Measurements from ENCODE around the gene HEXIM2. TPM values are rescaled to one million over a fixed set of nuclear protein-coding genes. Genes with fewer than 3 reads are reported as not detected.

Gene HEXIM2
- total and polyA plus RNA-seq, 2 of the 13 experiments (the other 11 are each of a cell fraction or from before 2014, with no cell fraction given) = 27.1 to 32.4 TPM

DNA sequence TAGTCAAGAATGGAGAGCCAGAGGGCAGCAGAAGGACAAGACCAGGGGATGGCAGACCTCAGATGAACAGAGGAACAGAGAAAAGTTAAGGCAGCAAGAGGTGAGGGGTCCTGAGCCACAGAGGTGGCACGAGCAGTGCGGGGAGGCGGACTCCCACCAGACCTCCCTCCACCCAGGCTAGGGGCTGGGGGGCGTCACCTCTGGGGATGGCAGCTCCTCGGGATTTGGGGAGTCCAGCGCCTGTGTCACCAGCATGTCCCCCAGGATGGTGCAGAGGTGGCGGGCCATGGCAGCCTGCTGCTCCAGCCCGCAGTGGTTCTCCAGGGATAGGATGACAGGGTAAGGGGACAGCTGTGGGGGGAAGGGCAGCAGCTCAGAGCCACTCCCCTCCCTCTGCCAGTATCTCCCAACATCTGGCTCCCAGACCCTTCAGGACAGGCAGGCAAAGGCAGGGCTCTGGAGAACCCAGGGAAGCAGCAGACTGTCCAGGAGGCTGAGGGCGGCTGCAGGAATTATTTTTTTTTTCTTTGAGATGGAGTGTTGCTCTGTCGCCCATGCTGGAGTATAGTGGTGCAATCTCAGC lies 45.1 kb upstream of the HEXIM2 start:
- Histone ChIP-seq H2AFZ (ENCODE audit: low read length) (no peak overlapping the region), H3K4me2 (ENCODE audit: low read depth, low read length) (no peak overlapping the region), H3K9me3 (ENCODE audit: low read length) (no peaks in the 10 kb centered on the region), H3K27ac (ENCODE audit: extremely low read length, insufficient read depth, low read length) (no peak overlapping the region), H3K79me2 (ENCODE audit: insufficient read depth, low read length) (no peaks in the 10 kb centered on the region), H3K4me3 (replicated peaks in 1 of 3; ENCODE audit: insufficient read depth in 1 of 3, low read depth in 2 of 3, low read length in 3 of 3) (no peak overlapping the region), H3K4me1 (ENCODE audit: insufficient read depth, low read length) (peaks cover 33% of the 10 kb centered on the region), H4K20me1 (ENCODE audit: insufficient read depth, low read length) (no peaks in the 10 kb centered on the region), H3K36me3 (replicated peaks in 1 of 2; ENCODE audit: control insufficient read depth in 1 of 2, insufficient read depth in 2 of 2, low read length in 2 of 2) (peaks cover 0 to 5% of the 10 kb centered on the region in 2 experiments; a peak in 1 of 5 replicates), H3K27me3 (ENCODE audit: control insufficient read depth in 1 of 2, insufficient read depth in 2 of 2, low read length in 2 of 2) (no peaks in the 10 kb centered on the region), H3K9ac (ENCODE audit: insufficient read depth, low read depth, low read length) (no peak overlapping the region)
- FAIRE-seq = no peak
- in situ Hi-C loops (cut with HindIII; ENCODE audit: extremely low pct_ligation_motif_present, low pct_unique_long_range_greater_than_20kb) (no loop called here), intact Hi-C loops (cut with micrococcal nuclease; ENCODE audit: unreplicated experiment) (no loop called here)
- BruUV-seq (replicated peaks) = no TSS peak
- ChIA-PET CTCF (ENCODE audit: low intra/inter-chr PET ratio, low total read pairs) (interaction anchor here (0.9 kb wide), 1 partner anchor 19 kb away, joined by 3 read pairs; the partner anchor contains the start of gene ACBD4), POLR2A (interaction anchor here (1.2 kb wide), 1 partner anchor 19 kb away, joined by 3 read pairs; the partner anchor contains the start of gene ACBD4)
- WGBS (ENCODE audit: low lambda C conversion rate) = 97% methylated on average over 10 of the region's 10 CpGs
- no peak for ATAC-seq
- TF ChIP-seq AGO2 (optimal IDR thresholded peaks at IDR 0.05; ENCODE audit: low read depth, low read length) = peak; percentile 54
- TF ChIP-seq ZNF850 (CRISPR knock-in tag; conservative IDR thresholded peaks at IDR 0.05) = no peak
- TF ChIP-seq AGO1 (IDR thresholded peaks at IDR 0.05; ENCODE audit: low read depth, low read length, poor library complexity, severe bottlenecking) = peak; percentile 42
- DNase-seq (ENCODE audit: low spot score) = no peak

DNA sequence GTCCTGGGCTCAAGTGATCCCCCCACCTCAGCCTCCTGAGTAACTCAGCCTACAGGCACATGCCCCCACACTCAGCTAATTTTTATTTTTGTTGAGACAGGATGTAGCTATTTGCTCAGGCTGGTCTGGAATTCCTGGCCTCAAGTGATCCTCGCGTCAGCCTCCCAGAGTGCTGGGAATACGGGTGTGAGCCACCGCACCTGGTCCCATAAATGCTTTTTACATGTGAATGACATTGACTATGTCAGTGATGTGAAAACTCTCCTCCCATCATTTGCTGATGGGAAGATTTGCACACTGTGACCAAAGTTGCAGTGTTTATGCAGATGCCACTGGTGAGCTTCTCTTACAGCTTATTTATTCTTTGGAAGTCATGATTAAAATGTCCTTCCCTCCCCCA lies 44.3 kb upstream of the HEXIM2 start:
- intact Hi-C loops (cut with micrococcal nuclease; ENCODE audit: unreplicated experiment) (no loop called here), in situ Hi-C loops (cut with HindIII; ENCODE audit: extremely low pct_ligation_motif_present, low pct_unique_long_range_greater_than_20kb) (no loop called here)
- TF ChIP-seq SMAD9 (CRISPR knock-in tag; IDR thresholded peaks at IDR 0.05) (no peak), ZNF460 (CRISPR knock-in tag; IDR thresholded peaks at IDR 0.05; ENCODE audit: borderline replicate concordance) (peak; percentile 60; the same call in 1 of the 2 replicates)
- BruUV-seq (replicated peaks) = no TSS peak
- H4K20me1 ChIP-seq (ENCODE audit: insufficient read depth, low read length) = no peaks in the 10 kb centered on the region
- no peak for ATAC-seq
- H3K27ac ChIP-seq (ENCODE audit: extremely low read length, insufficient read depth, low read length) = no peak overlapping the region
- H3K9ac ChIP-seq (ENCODE audit: insufficient read depth, low read depth, low read length) = no peak overlapping the region
- 96% methylated on average over 4 of the region's 4 CpGs for WGBS (ENCODE audit: low lambda C conversion rate)
- no peaks in the 10 kb centered on the region for H3K9me3 ChIP-seq (ENCODE audit: low read length)
- no peak overlapping the region for H3K4me2 ChIP-seq (ENCODE audit: low read depth, low read length)
- H3K36me3 ChIP-seq (replicated peaks in 1 of 2; ENCODE audit: control insufficient read depth in 1 of 2, insufficient read depth in 2 of 2, low read length in 2 of 2) = peaks cover 0 to 5% of the 10 kb centered on the region in 2 experiments; a peak in 1 of 5 replicates
- H2AFZ ChIP-seq (ENCODE audit: low read length) = no peak overlapping the region
- H3K4me1 ChIP-seq (ENCODE audit: insufficient read depth, low read length) = peaks cover 34% of the 10 kb centered on the region
- H3K4me3 ChIP-seq (replicated peaks in 1 of 3; ENCODE audit: insufficient read depth in 1 of 3, low read depth in 2 of 3, low read length in 3 of 3) = no peak overlapping the region
- DNase-seq (ENCODE audit: low spot score) = no peak
- ChIA-PET CTCF (ENCODE audit: low intra/inter-chr PET ratio, low total read pairs) (no interaction called here), POLR2A (interaction anchor here (0.9 to 1.2 kb wide), 3 partner anchors 13 to 18 kb away, joined by 3 read pairs; partner anchors contain the start of gene ACBD4)
- H3K27me3 ChIP-seq (ENCODE audit: control insufficient read depth in 1 of 2, insufficient read depth in 2 of 2, low read length in 2 of 2) = no peaks in the 10 kb centered on the region
- FAIRE-seq = no peak
- no peaks in the 10 kb centered on the region for H3K79me2 ChIP-seq (ENCODE audit: insufficient read depth, low read length)
